Skeletal muscle satellite cell (primary cell): Measurements from ENCODE around the gene ITGB3BP. TPM values are rescaled to one million over a fixed set of nuclear protein-coding genes. Genes with fewer than 3 reads are reported as not detected.

Experiments used
- H3K27me3 ChIP-seq: 2 replicates; pipeline ENCODE4 v1.7.0; 2013; ENCODE audit warnings: low read length; ENCODE audit not compliant: control insufficient read depth, insufficient read depth
- H3K36me3 ChIP-seq: 2 replicates; pipeline ENCODE4 v1.7.0; 2013; ENCODE audit warnings: mild to moderate bottlenecking, control low read depth, low read length; ENCODE audit not compliant: insufficient read depth
- H3K4me1 ChIP-seq: 2 replicates; pipeline ENCODE4 v1.7.0; 2013; ENCODE audit warnings: low read length; ENCODE audit not compliant: control insufficient read depth, insufficient read depth
- H3K4me2 ChIP-seq: 2 replicates; pipeline ENCODE4 v1.7.0; 2013; ENCODE audit warnings: mild to moderate bottlenecking, low read length
- H3K4me3 ChIP-seq: 2 replicates; pipeline ENCODE4 v1.7.0; 2013; ENCODE audit warnings: low read length
- H3K9ac ChIP-seq: 2 replicates; pipeline ENCODE4 v1.7.0; 2013; ENCODE audit warnings: mild to moderate bottlenecking, low read depth, low read length, moderate library complexity
- H3K9me3 ChIP-seq: replicated peaks from 2 replicates; pipeline ENCODE4 v1.7.0; 2013; ENCODE audit warnings: mild to moderate bottlenecking, control low read depth, low read length
- small RNA-seq: library from RNA; depleted of rRNA; stranded (forward); fragments of <200 nt; gene quantifications from one replicate; pipeline ENCODE3, GENCODE V24; 2012

The ITGB3BP gene

GRCh38 chr1:63414691-63415365 lies 108.2 kb downstream of the ITGB3BP start:
- Histone ChIP-seq H3K36me3 (no peaks in the 10 kb centered on the region), H3K4me3 (no peak overlapping the region), H3K4me2 (no peak overlapping the region), H3K27me3 (no peaks in the 10 kb centered on the region), H3K9me3 (no peaks in the 10 kb centered on the region), H3K9ac (no peak overlapping the region), H3K4me1 (no peaks in the 10 kb centered on the region)

- Histone ChIP-seq H3K9me3 (no peaks in the 10 kb centered on the region), H3K27me3 (no peaks in the 10 kb centered on the region), H3K4me1 (no peaks in the 10 kb centered on the region)
Measured at GRCh38 chr1:63413394-63413793, 109.6 kb downstream of the ITGB3BP start.

GRCh38 chr1:63411066-63411465 lies 112.0 kb downstream of the ITGB3BP start:
- Histone ChIP-seq H3K36me3 (no peaks in the 10 kb centered on the region), H3K4me3 (no peak overlapping the region), H3K4me1 (no peaks in the 10 kb centered on the region), H3K9ac (no peak overlapping the region), H3K9me3 (no peaks in the 10 kb centered on the region), H3K27me3 (no peaks in the 10 kb centered on the region), H3K4me2 (no peak overlapping the region)

More at GRCh38 chr1:63413394-63413793, 109.6 kb downstream of the ITGB3BP start:
- Histone ChIP-seq H3K4me3 (no peak overlapping the region), H3K9ac (no peak overlapping the region), H3K36me3 (no peaks in the 10 kb centered on the region), H3K4me2 (no peak overlapping the region)

- no peaks in the 10 kb centered on the region for H3K9me3 ChIP-seq
- H3K4me2 ChIP-seq: no peak overlapping the region
- H3K9ac ChIP-seq: no peak overlapping the region
- no peak overlapping the region for H3K4me3 ChIP-seq
- no peaks in the 10 kb centered on the region for H3K27me3 ChIP-seq
- H3K36me3 ChIP-seq: peaks cover 4% of the 10 kb centered on the region
- no peaks in the 10 kb centered on the region for H3K4me1 ChIP-seq
Measured at GRCh38 chr1:63408331-63408730, 114.7 kb downstream of the ITGB3BP start.

GRCh38 chr1:63407002-63407401 lies 116.0 kb downstream of the ITGB3BP start:
- Histone ChIP-seq H3K27me3 (no peaks in the 10 kb centered on the region), H3K9ac (no peak overlapping the region), H3K36me3 (peaks cover 4% of the 10 kb centered on the region), H3K4me1 (no peaks in the 10 kb centered on the region), H3K4me2 (no peak overlapping the region), H3K9me3 (no peaks in the 10 kb centered on the region), H3K4me3 (no peak overlapping the region)

GRCh38 chr1:63405987-63406386 lies 117.0 kb downstream of the ITGB3BP start:
- H3K4me3 ChIP-seq: no peak overlapping the region
- no peaks in the 10 kb centered on the region for H3K9me3 ChIP-seq
- no peaks in the 10 kb centered on the region for H3K4me1 ChIP-seq
- H3K4me2 ChIP-seq: no peak overlapping the region
- no peak overlapping the region for H3K9ac ChIP-seq
- peaks cover 4% of the 10 kb centered on the region for H3K36me3 ChIP-seq
- no peaks in the 10 kb centered on the region for H3K27me3 ChIP-seq

- Histone ChIP-seq H3K9me3 (no peaks in the 10 kb centered on the region), H3K36me3 (peaks cover 4% of the 10 kb centered on the region), H3K4me3 (no peak overlapping the region), H3K9ac (no peak overlapping the region), H3K4me1 (no peaks in the 10 kb centered on the region), H3K4me2 (no peak overlapping the region), H3K27me3 (no peaks in the 10 kb centered on the region)
Measured at GRCh38 chr1:63405021-63405420, 118.0 kb downstream of the ITGB3BP start.

GRCh38 chr1:63403386-63403785 lies 119.6 kb downstream of the ITGB3BP start:
- Histone ChIP-seq H3K4me3 (no peak overlapping the region), H3K36me3 (peaks cover 4% of the 10 kb centered on the region), H3K4me1 (no peaks in the 10 kb centered on the region), H3K27me3 (no peaks in the 10 kb centered on the region), H3K4me2 (no peak overlapping the region), H3K9me3 (no peaks in the 10 kb centered on the region), H3K9ac (no peak overlapping the region)

- H3K4me2 ChIP-seq: no peak overlapping the region
- no peaks in the 10 kb centered on the region for H3K4me1 ChIP-seq
- peaks cover 4% of the 10 kb centered on the region for H3K36me3 ChIP-seq
- H3K4me3 ChIP-seq: no peak overlapping the region
- H3K9me3 ChIP-seq: no peaks in the 10 kb centered on the region
- H3K9ac ChIP-seq: no peak overlapping the region
- no peaks in the 10 kb centered on the region for H3K27me3 ChIP-seq
Measured at GRCh38 chr1:63401945-63402344, 121.1 kb downstream of the ITGB3BP start.

Small RNA genes lying within 50 kb of the gene (small RNA-seq; reads per million reads assigned to genes)
- not detected for gene RF02105
- gene RF02106: not detected
- gene RF02107: not detected
- gene RF02108: not detected
- gene RF02109: not detected
- gene RF02110: not detected
- gene RN7SL488P: not detected
- gene RNU7-123P: not detected
